ENCODE measurements around the gene MYO7A. TPM values are rescaled to one million over a fixed set of nuclear protein-coding genes. Genes with fewer than 3 reads are reported as not detected.

Gene MYO7A
- total and polyA plus RNA-seq, 9 donors: 3.1 to 18.7 (median 6.5) TPM

GRCh38 chr11:77198440-77198849 is 70.4 kb downstream of the MYO7A start:
- 84 to 89% (median 86%) methylated on average over 11 of the region's 11 CpGs for WGBS, 3 donors
- DNase-seq: peak in 4 of 5 donors; percentile 3 to 26 (median 12)
- TF ChIP-seq CTCF (IDR thresholded peaks at IDR 0.05): no peak
- no peak for TF ChIP-seq POLR2A (IDR thresholded peaks at IDR 0.05)
- TF ChIP-seq EP300 (IDR thresholded peaks at IDR 0.05): no peak
- intact Hi-C loops (cut with DNase I): loop anchor here in 1 of 4 donors (5.0 to 10.0 kb wide), 2 partner anchors 344 to 416 kb away; no protein-coding TSS in a partner anchor
- no peak overlapping the region for H3K4me3 ChIP-seq
- no peaks in the 10 kb centered on the region for H3K27me3 ChIP-seq
- H3K27ac ChIP-seq: no peak overlapping the region
- no peaks in the 10 kb centered on the region for H3K36me3 ChIP-seq
- H3K4me1 ChIP-seq (ENCODE audit: insufficient read depth): no peaks in the 10 kb centered on the region
- H3K9me3 ChIP-seq: no peaks in the 10 kb centered on the region

GRCh38 chr11:77199137-77199745 is 71.2 kb downstream of the MYO7A start:
- intact Hi-C loops (cut with DNase I): loop anchor here in 1 of 4 donors (5.0 to 10.0 kb wide), 2 partner anchors 343 to 416 kb away; no protein-coding TSS in a partner anchor
- Histone ChIP-seq H3K27me3 (no peaks in the 10 kb centered on the region), H3K36me3 (no peaks in the 10 kb centered on the region), H3K4me1 (ENCODE audit: insufficient read depth) (no peaks in the 10 kb centered on the region), H3K27ac (no peak overlapping the region), H3K9me3 (no peaks in the 10 kb centered on the region), H3K4me3 (no peak overlapping the region)
- WGBS, 3 donors: 91 to 94% (median 93%) methylated on average over 13 of the region's 13 CpGs
- no peak for TF ChIP-seq CTCF (IDR thresholded peaks at IDR 0.05)
- TF ChIP-seq POLR2A (IDR thresholded peaks at IDR 0.05): no peak
- TF ChIP-seq EP300 (IDR thresholded peaks at IDR 0.05): no peak
- DNase-seq: peak in 3 of 5 donors; percentile 5 to 18 (median 13)

- TF ChIP-seq EP300 (IDR thresholded peaks at IDR 0.05): no peak
- no peak for TF ChIP-seq POLR2A (IDR thresholded peaks at IDR 0.05)
- TF ChIP-seq CTCF (IDR thresholded peaks at IDR 0.05): no peak
- Histone ChIP-seq H3K27me3 (no peaks in the 10 kb centered on the region), H3K4me3 (no peak overlapping the region), H3K27ac (no peak overlapping the region), H3K36me3 (no peaks in the 10 kb centered on the region), H3K9me3 (no peaks in the 10 kb centered on the region), H3K4me1 (ENCODE audit: insufficient read depth) (no peaks in the 10 kb centered on the region)
- WGBS, 3 donors: 74 to 86% (median 76%) methylated on average over 12 of the region's 12 CpGs
- intact Hi-C loops (cut with DNase I): loop anchor here in 1 of 4 donors (10.0 kb wide), 1 partner anchor 334 kb away; no protein-coding TSS in a partner anchor
- peak in 2 of 5 donors; percentile 6 to 7 for DNase-seq
Observed at GRCh38 chr11:77200351-77201268, 72.6 kb downstream of the MYO7A start.

GRCh38 chr11:77201370-77201769 is 73.3 kb downstream of the MYO7A start:
- intact Hi-C loops (cut with DNase I): loop anchor here in 1 of 4 donors (10.0 kb wide), 1 partner anchor 333 kb away; no protein-coding TSS in a partner anchor
- no peak overlapping the region for H3K4me3 ChIP-seq
- H3K27me3 ChIP-seq: no peaks in the 10 kb centered on the region
- H3K4me1 ChIP-seq (ENCODE audit: insufficient read depth): no peaks in the 10 kb centered on the region
- H3K36me3 ChIP-seq: no peaks in the 10 kb centered on the region
- no peak for TF ChIP-seq EP300 (IDR thresholded peaks at IDR 0.05)
- no peak overlapping the region for H3K27ac ChIP-seq
- WGBS, 3 donors: 94 to 99% (median 94%) methylated on average over 11 of the region's 11 CpGs
- no peaks in the 10 kb centered on the region for H3K9me3 ChIP-seq
- DNase-seq: peak in 2 of 5 donors; percentile 3 to 18

Data from ovary (tissue), 9 donors.